ENCODE data around the gene POC1A.

POC1A gene

DNA sequence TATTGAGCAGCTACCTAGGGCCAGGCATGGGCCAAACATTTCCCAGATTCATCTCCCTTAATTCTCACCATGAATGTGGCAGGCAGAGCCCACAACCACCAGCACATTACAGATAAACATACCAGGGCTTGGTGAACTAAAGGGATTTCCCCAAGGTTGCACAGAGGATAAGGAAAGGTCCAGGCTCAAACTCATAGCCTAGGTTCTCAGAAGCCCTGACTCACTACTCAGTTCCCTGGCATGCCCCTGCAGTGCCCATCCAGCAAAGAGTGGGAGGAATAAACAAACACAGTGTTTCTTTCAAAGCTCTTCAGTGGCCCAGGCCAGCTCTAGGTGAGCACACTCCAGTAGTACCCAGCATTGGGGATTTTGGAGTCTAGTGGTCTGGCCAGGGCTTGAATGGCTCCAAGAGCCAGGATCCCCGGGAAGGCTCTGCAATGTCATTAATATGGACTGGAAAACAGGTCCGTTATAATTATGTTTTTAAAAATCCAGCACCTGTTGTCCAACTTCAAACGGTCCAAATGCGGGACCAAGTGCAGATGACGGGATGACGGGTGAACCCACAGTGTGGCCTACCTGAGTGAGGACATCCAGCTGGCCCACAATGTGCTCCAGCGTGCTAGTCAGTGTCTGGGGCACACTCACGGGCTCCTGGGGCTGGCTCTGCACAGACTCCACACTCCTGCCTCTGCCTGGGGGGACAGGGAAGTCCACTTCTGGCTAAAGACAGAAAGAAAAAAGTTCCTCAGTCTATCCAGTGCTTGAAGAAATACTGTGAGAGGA is 58.0 kb downstream of the POC1A start:
- H2BK5ac ChIP-seq (ENCODE audit: low read depth, low read length, poor library complexity, severe bottlenecking): no peak overlapping the region
- H4K91ac ChIP-seq (ENCODE audit: low read length): no peak overlapping the region
- H3K36me3 ChIP-seq (ENCODE audit: control insufficient read depth in 1 of 2, insufficient read depth in 2 of 2, low read depth in 1 of 2, low read length in 2 of 2): peaks cover 0 to 7% of the 10 kb centered on the region in 2 experiments
- no peak overlapping the region for H2AFZ ChIP-seq (ENCODE audit: low read depth, low read length)
- H3K18ac ChIP-seq (ENCODE audit: low read depth in 1 of 2, low read length in 2 of 2): no peak overlapping the region
- H2AK5ac ChIP-seq (ENCODE audit: low read length, severe bottlenecking): no peak overlapping the region
- 98% methylated on average over 8 of the region's 8 CpGs for WGBS
- peaks cover 3% of the 10 kb centered on the region for H3K9me3 ChIP-seq (ENCODE audit: control insufficient read depth, low read length)
- H3K79me1 ChIP-seq (replicated peaks; ENCODE audit: low read length, poor library complexity, severe bottlenecking): peaks cover 2% of the 10 kb centered on the region
- no peak overlapping the region for H3K23ac ChIP-seq (ENCODE audit: low read length in 2 of 2)
- no peak overlapping the region for H3K4ac ChIP-seq (ENCODE audit: low read depth in 1 of 2, low read length in 2 of 2)
- no peak overlapping the region for H3K9ac ChIP-seq (ENCODE audit: low read length)
- no peak overlapping the region for H3K27ac ChIP-seq (ENCODE audit: low read length, poor library complexity, severe bottlenecking)
- no peak overlapping the region for H4K8ac ChIP-seq (ENCODE audit: low read length)
- H2BK15ac ChIP-seq (ENCODE audit: low read depth, poor library complexity, severe bottlenecking): no peak overlapping the region
- no peak overlapping the region for H3K4me2 ChIP-seq (ENCODE audit: low read length, poor library complexity, severe bottlenecking)
- H3K27me3 ChIP-seq (ENCODE audit: control insufficient read depth in 1 of 2, insufficient read depth in 1 of 2, low read length in 2 of 2): no peaks in the 10 kb centered on the region
- no peak overlapping the region for H3K4me3 ChIP-seq (ENCODE audit: insufficient read depth in 1 of 2, low read depth in 1 of 2, low read length in 2 of 2)
- H2BK12ac ChIP-seq (ENCODE audit: low read length in 2 of 2): no peak overlapping the region
- no peak overlapping the region for H3K14ac ChIP-seq (ENCODE audit: low read length in 2 of 2)
- no peak for DNase-seq
- H3K4me1 ChIP-seq (ENCODE audit: control insufficient read depth, insufficient read depth, low read depth, low read length): peaks cover 42% of the 10 kb centered on the region
- no peak overlapping the region for H2BK120ac ChIP-seq (ENCODE audit: low read depth, low read length)

DNA sequence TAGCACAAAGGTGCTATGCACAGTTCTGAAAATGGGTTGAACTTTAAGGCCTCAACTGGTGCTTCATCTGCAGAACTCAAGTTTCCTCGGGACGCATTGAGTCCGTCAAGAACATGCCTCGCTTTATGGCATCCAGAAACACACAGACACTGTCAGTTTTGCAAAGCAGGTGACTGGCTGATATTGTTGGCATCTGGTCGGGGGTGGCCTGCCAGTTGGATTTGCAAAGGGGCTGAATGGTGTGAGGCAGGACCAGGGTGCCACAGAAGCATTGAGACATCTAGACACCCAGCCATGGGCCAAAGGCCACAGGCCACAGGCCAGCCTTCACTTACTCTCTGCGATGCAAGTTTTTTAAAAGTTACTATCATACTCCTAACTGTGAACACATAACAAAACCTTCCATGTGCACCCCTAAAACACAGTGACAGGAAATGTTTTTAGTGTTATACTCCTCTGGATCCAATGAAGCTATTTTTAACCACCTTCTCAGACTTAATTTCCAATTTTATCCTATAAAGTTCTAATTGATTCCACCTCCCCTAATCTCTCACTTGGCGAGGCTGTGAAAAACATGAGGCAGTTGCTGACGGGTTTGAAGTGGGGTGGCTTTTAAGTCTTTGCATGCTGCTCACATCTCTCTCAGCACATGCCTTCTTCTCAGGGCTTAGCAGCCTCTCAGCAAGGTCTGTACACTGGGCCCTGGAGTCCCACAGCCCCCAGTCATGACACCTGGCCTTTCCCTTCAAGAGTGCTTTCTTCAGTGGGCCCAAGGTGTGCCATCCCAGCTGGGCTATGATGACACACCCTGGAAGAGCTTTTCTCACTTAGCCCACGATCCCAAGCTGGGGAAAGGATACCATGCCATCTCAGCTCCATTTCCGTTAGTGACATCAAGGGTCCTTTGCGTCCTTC is 59.4 kb downstream of the POC1A start:
- H3K9me3 ChIP-seq (ENCODE audit: control insufficient read depth, low read length): no peaks in the 10 kb centered on the region
- peak overlapping the region in 1 of 2 experiments; percentile 0 for H2BK12ac ChIP-seq (ENCODE audit: low read length in 2 of 2)
- peaks cover 54% of the 10 kb centered on the region for H3K4me1 ChIP-seq (ENCODE audit: control insufficient read depth, insufficient read depth, low read depth, low read length)
- H3K4me2 ChIP-seq (ENCODE audit: low read length, poor library complexity, severe bottlenecking): no peak overlapping the region
- no peak overlapping the region for H2AFZ ChIP-seq (ENCODE audit: low read depth, low read length)
- H3K23ac ChIP-seq (ENCODE audit: low read length in 2 of 2): no peak overlapping the region
- no peak overlapping the region for H3K18ac ChIP-seq (ENCODE audit: low read depth in 1 of 2, low read length in 2 of 2)
- no peak overlapping the region for H3K4me3 ChIP-seq (ENCODE audit: insufficient read depth in 1 of 2, low read depth in 1 of 2, low read length in 2 of 2)
- peak overlapping the region; percentile 40 for H2AK5ac ChIP-seq (ENCODE audit: low read length, severe bottlenecking)
- H2BK15ac ChIP-seq (ENCODE audit: low read depth, poor library complexity, severe bottlenecking): no peak overlapping the region
- H3K4ac ChIP-seq (ENCODE audit: low read depth in 1 of 2, low read length in 2 of 2): no peak overlapping the region
- no peak overlapping the region for H3K27ac ChIP-seq (ENCODE audit: low read length, poor library complexity, severe bottlenecking)
- no peaks in the 10 kb centered on the region for H3K27me3 ChIP-seq (ENCODE audit: control insufficient read depth in 1 of 2, insufficient read depth in 1 of 2, low read length in 2 of 2)
- no peak for DNase-seq
- no peak overlapping the region for H2BK5ac ChIP-seq (ENCODE audit: low read depth, low read length, poor library complexity, severe bottlenecking)
- H3K9ac ChIP-seq (ENCODE audit: low read length): no peak overlapping the region
- H4K8ac ChIP-seq (ENCODE audit: low read length): no peak overlapping the region
- no peak overlapping the region for H3K14ac ChIP-seq (ENCODE audit: low read length in 2 of 2)
- peaks cover 0 to 7% of the 10 kb centered on the region in 2 experiments for H3K36me3 ChIP-seq (ENCODE audit: control insufficient read depth in 1 of 2, insufficient read depth in 2 of 2, low read depth in 1 of 2, low read length in 2 of 2)
- H4K91ac ChIP-seq (ENCODE audit: low read length): peak overlapping the region; percentile 18
- peaks cover 2% of the 10 kb centered on the region for H3K79me1 ChIP-seq (replicated peaks; ENCODE audit: low read length, poor library complexity, severe bottlenecking)
- H2BK120ac ChIP-seq (ENCODE audit: low read depth, low read length): no peak overlapping the region
- WGBS: 97% methylated on average over 11 of the region's 11 CpGs

DNA sequence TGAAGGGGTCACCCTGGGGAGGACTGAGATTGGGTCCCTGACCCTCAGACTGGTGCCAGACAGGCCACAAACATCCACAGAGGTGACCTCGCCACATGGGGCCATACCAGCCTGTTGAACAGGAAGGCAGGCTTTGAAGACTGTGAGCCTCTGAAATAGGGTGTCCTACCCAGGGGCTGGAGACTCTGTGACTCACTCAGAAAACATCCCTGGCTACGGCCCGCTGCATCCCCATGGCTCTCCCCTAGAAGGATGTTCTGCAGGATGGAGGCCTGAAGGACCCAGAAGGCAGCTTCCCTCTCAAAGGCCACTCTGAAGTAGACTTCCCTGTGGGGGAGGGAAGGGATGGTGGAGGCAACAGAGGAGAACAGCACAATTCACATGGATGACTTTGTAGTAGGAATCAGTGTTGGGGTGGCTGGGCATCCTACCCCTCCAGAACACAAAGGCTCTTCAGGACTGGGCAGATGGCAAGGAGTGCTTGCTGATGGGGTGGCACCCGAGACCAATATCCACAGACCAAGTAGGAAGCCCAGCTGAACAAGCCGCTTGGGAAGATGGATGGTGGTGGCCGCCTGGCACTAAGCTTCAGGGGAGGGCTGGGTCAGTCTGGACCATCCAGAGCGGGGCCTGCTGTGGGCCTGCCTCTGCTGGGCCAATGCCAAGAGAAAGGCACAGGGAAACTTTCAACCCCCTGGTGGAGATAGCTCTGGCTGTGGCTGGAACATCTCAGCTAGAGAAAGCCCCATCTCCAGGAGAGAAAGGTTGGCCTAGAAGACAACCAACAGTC is 60.3 kb downstream of the POC1A start:
- H3K14ac ChIP-seq (ENCODE audit: low read length in 2 of 2): no peak overlapping the region
- peak overlapping the region; percentile 25 to 55 for H3K18ac ChIP-seq (ENCODE audit: low read depth in 1 of 2, low read length in 2 of 2)
- peak; percentile 50 for DNase-seq
- 64% methylated on average over 7 of the region's 7 CpGs for WGBS
- H2BK120ac ChIP-seq (ENCODE audit: low read depth, low read length): no peak overlapping the region
- peak overlapping the region in 1 of 2 experiments; percentile 4 for H2BK12ac ChIP-seq (ENCODE audit: low read length in 2 of 2)
- no peak overlapping the region for H3K9ac ChIP-seq (ENCODE audit: low read length)
- no peak overlapping the region for H2AFZ ChIP-seq (ENCODE audit: low read depth, low read length)
- no peak overlapping the region for H3K4ac ChIP-seq (ENCODE audit: low read depth in 1 of 2, low read length in 2 of 2)
- H2AK5ac ChIP-seq (ENCODE audit: low read length, severe bottlenecking): peak overlapping the region; percentile 23
- no peaks in the 10 kb centered on the region for H3K27me3 ChIP-seq (ENCODE audit: control insufficient read depth in 1 of 2, insufficient read depth in 1 of 2, low read length in 2 of 2)
- peaks cover 2% of the 10 kb centered on the region for H3K79me1 ChIP-seq (replicated peaks; ENCODE audit: low read length, poor library complexity, severe bottlenecking)
- H4K91ac ChIP-seq (ENCODE audit: low read length): no peak overlapping the region
- H3K23ac ChIP-seq (ENCODE audit: low read length in 2 of 2): no peak overlapping the region
- H2BK15ac ChIP-seq (ENCODE audit: low read depth, poor library complexity, severe bottlenecking): no peak overlapping the region
- no peaks in the 10 kb centered on the region for H3K9me3 ChIP-seq (ENCODE audit: control insufficient read depth, low read length)
- peaks cover 0 to 7% of the 10 kb centered on the region in 2 experiments for H3K36me3 ChIP-seq (ENCODE audit: control insufficient read depth in 1 of 2, insufficient read depth in 2 of 2, low read depth in 1 of 2, low read length in 2 of 2)
- no peak overlapping the region for H4K8ac ChIP-seq (ENCODE audit: low read length)
- H3K4me3 ChIP-seq (ENCODE audit: insufficient read depth in 1 of 2, low read depth in 1 of 2, low read length in 2 of 2): no peak overlapping the region
- H3K4me2 ChIP-seq (ENCODE audit: low read length, poor library complexity, severe bottlenecking): no peak overlapping the region
- peak overlapping the region; percentile 1 for H2BK5ac ChIP-seq (ENCODE audit: low read depth, low read length, poor library complexity, severe bottlenecking)
- H3K27ac ChIP-seq (ENCODE audit: low read length, poor library complexity, severe bottlenecking): peak overlapping the region; percentile 68
- peaks cover 60% of the 10 kb centered on the region for H3K4me1 ChIP-seq (ENCODE audit: control insufficient read depth, insufficient read depth, low read depth, low read length)

Data from mesenchymal stem cell (in vitro differentiated cells and primary cell).